ENCODE measurements around the gene TCF7.

The TCF7 gene

DNA sequence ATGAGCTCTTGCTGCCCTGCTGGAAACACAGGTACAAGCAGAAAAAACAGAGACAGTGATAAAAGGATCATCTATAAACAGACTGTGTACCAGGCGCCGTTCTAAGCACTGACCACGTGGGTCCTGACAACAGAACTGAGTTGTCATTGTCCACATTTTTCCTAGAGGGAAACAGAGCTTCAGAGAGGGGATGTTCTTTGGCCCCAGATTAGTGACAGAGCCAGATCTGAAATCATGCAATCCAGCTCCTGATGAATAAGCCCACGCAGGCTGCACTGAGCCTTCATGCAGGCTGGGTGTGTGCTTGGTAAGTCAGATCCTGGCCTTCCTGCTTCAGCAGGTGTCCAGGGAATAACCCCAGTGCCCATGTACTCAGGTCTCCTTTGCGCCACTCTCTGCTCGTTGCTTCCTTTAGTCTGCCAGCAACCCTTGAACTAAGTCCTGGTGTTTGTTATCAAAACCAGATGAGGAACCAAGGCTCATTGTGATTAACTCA is 22.8 kb upstream of the TCF7 start:
- no peak for DNase-seq

DNA sequence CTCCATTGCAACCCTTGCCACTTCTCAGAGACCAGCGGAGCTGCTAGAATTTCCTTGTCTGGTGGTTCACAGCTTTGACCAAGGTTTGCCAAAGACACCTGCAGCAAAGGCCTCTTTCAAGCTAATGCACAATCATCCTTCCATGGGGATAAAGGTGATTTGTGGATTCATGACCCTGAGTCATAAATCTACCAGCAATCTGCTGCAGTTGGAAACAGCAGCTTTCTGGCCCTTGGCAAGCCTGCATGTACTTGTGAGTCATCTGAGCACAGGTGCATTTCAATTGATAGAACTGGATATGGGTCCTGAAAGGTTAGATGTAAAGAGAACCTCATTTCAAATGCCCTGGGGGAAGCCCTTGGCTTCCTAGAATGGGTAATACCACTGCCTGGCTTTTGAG is 21.6 kb upstream of the TCF7 start:
- DNase-seq = peak; percentile 28

DNA sequence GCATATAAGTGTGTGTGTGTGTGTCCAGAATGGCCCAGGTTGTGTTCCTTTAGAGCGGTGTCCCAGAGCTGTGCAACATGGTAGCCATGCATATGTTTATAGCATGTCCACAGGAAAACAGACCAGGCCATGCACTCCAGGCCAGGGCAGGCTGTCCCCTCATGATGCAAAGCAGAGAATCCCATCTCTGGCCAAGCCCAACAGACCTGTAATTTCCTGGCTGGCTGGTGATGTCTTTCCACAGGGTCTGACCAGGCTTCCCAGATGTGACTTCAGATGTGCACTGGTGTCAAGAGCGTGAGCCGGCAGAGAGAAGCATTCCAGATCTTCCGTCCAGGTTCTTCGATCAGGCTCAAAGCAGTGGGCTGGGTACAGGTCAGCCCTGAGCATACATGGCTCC is 21.1 kb upstream of the TCF7 start:
- DNase-seq = no peak

DNA sequence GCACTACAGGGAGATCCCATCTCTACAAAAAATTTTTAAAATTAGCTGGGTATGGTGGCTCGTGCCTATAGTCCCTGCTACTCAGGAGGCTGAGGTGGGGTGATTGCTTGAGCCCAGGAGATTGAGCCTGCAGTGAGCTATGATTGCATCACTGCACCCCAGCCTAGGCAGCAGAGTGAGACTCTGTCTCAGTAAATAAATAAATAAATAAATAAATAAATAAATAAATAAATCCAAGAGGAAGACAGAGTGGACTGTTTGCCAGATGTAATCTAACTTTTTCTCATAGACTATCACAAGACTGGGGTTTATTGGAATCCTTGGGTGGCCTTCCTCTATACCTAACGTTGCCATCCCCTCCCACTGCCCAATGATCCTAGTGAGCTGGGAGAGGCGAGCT is 19.2 kb upstream of the TCF7 start:
- DNase-seq = no peak

DNA sequence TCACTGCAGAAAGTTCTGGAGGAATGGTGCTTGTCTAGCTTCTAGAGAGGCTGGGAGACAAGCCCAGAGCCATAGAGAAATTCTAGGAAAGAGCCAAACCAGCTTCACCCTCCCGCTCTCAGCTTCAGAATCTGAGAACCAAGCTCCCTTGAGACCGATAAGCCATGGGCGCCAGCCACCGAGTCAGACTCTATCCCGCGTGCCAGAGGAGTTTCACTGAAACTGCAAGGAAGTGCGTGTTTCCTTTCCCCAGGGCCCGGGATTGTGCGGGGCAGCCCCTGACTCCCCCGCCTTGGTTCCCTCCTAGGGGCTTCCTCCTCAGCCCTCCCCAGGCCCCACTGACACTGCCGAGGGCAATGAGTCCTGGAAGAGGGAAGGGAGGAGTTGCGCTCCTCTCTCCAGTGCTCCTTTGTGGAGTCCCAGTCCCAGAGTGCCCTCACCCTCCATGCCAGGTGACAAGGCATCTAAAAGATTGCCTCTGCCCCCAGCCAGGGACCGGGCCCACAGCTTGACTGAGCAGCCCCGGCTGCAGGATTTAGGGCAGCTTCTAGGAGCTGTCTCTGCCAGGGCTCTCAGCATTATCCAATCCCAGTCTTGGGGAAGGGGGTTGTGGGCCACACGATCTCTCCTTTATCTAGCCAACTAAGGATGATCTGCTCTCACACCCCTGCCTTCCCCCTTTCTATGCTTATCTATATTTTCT is 18.4 kb upstream of the TCF7 start:
- no peak for DNase-seq

DNA sequence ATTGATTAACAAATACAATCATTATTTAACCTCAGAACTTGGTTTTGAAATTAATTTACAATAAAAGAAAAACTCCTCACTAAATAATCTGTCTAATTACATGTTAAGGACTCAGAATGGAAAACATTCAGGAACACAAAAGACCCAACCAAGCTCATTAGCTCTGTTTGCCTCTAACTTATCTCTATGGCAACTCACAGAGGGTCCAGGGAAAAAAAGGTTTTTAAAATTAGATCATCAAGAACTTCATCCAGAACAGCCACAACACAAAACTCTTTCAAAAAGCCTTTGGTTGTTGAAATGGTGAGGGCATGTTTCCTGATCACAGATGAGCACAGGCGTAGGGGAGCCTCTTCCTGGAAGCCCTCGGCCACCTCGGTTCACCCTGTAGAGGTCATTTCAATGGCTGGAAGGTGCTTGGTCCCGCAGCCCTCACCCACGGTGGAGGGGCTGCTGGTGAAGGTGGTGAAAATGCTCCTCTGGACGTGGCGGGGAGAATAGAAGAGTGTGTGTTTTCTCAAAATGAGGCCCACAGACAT is 17.2 kb upstream of the TCF7 start:
- DNase-seq = no peak

DNA sequence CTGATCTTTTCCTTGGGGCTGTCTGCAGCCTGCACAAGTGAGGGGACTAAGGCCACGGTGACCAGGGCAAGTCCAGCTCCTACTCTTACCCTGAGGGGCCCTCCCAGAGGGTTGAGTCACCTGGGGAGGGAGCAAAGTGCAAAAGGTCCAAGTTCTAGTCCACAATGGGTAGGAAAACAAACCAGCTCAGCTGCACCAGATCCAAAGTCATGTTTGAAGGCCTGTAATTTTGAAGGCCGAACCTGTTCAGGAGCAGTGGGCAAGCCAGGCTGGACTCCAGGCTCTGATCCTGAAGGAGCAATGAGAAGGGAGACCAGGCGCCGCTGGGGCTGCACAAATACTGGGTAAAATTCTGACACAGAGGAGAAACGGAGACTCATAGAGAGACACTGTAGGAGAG is 15.8 kb upstream of the TCF7 start:
- DNase-seq = no peak

DNA sequence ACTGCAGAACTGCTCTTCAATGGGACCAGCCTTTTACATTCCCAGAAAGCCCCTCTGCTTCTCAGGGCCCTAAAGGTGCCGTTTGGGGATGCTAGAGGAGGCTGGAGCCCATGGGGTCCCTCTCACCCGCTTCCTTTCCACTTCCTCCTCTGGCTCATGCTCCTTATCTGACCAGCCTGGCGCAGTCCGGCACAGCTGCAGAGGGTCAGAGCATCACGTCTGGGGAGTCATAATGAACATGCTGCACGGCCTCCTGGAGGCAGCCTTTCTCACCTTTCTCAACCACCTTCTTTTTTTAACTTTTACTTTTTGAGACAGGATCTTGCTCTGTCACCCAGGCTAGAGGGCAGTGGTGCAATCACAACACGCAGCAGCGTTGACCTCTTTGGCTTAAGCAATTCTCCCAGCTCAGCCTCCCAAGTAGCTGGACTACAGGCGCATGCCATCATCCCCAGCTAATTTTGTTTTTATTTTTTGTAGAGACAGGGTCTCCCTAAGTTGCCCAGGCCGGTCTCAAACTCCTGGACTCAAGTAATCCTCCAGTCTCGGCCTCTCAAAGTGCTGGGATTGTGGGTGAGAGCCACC is 15.1 kb upstream of the TCF7 start:
- DNase-seq = no peak

DNA sequence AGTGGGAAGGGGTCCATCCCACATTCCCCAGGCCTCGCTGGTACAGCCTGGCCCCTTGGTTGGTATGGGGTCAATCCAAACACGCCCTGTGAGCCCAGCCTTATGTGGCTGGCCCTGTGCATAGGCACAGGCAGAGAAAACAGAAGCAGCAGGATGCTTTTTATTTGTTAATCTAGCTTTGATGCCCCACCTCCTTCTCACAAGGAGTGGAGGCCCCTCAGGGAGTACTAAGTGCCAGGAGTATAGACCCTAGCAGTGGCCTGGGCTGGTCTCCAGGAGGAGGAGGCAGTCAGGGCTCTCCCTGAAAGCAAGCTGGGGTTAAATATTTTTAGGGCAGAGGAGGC is 14.6 kb upstream of the TCF7 start:
- no peak for DNase-seq

DNA sequence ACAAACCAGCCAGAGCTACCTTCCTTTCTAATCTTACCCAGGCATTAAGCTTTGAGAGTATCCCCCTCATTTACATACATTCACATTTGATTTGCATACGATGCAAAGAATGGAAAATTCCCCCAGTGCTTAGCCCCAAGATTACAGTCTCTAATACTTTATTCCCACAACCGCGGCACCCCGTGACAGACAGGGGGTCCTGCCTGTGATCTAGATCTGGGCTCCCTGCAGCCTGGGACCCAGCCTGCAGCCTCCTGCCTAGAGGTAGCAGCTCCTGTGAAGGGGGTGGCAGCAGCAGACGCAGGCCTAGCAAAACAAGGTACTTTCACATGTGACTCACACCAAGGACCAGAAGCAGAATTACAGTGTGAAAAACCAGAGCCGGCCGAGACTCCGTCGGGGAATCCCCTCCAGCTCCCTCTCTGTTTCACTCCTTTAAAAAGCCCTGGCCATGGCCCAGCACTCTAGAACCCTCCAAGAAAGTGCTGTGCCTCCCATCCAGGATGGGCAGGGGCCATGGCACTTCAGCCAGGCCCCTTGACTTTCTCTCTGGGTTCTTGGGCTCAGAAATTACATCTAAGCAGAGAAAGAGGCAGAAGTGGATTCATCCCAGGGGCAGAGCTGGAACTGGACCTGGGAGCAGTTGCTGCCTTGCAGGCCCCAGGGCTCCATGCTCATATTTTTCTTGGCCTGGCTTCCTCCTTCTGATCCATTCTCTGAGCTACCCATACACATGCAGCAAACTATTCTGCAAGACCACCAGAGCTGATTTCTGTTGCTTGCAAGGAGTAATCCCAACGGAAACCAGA is 14.0 kb upstream of the TCF7 start:
- DNase-seq = no peak

DNA sequence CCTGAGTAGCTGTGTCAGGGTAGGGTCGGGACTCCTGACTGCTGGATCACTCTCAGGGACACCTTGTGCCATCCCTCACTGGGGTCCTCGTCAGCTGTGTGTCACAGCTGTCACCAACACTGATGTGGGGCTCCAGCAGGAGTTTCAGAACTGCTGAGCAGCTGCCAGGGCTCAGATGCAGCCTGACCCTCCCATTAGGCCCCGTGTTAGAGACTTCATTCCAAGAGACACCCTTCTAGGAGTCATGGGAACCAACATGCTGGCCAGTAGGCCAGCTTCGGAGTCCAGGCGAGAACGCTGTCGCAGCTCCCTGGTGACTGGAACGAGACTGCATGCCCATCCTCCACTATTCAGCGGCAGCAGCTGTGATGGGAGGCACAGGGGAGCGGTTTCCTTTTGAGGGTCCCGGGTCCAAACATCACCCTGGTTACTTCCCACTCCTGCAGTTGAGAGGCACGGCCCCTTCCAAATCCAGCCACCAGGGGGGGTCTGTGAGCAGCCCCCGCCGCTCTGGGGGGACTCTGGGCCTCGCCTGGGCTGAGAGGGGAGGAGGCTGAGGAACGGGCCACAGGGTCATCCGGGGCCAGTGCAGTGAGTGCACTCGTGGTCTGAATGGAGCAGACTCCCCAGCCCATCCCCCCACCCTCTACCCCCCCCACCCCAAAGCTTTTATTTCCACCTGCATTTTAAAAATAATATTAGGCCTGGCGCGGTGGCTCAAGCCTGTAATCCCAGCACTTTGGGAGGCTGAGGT is 12.6 kb upstream of the TCF7 start:
- DNase-seq = no peak

DNA sequence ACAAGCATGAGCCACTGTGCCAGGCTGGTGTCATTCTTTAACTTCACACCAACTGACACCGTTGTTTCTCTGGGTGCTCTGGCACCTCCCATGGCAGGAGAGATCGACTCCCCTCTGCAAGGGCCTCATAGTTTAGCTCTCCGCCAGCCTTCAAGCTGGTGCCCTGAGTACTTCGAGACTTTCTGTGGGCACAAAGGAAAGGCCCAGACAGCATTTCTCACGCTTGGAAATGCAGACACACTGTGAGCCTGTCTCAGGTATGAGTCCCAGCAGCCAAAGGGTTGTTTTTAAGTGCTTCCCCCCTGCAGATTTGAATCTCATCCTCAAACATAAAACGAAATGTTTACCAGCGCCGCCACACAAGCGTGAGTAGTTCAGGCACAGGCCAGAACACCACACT is 11.1 kb upstream of the TCF7 start:
- no peak for DNase-seq

DNA sequence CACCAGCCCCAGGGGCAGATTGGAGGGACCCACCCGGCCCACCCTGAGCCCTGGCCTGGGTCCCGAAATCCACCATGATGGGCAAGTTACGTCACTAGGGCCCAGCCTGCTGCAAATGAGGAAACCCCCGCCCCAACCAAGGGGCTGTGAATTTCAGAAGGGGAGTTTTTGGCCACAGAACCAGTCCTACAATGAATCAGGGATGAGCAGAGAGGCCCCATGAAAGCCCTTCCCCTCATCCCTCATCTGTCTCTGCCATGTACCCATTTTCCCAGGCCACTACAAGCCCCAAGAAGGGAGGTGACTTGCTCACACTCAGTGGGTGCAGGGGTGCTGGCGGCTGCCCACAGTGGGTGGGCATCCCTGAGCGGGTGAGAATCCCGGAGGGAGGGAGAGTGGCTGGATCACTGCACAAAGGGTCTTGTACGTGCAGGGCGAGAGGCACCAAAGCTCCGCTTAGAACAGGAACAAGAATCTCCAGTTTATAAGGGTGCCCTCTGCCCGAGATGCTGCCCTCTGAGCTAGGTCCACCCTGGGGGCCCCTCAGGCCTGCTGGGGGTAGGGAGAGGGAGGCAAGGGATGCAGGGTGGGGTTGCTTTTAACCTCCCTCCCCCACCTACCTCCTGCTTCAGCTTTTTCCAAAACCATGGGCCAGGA is 10.4 kb upstream of the TCF7 start:
- DNase-seq = no peak

DNA sequence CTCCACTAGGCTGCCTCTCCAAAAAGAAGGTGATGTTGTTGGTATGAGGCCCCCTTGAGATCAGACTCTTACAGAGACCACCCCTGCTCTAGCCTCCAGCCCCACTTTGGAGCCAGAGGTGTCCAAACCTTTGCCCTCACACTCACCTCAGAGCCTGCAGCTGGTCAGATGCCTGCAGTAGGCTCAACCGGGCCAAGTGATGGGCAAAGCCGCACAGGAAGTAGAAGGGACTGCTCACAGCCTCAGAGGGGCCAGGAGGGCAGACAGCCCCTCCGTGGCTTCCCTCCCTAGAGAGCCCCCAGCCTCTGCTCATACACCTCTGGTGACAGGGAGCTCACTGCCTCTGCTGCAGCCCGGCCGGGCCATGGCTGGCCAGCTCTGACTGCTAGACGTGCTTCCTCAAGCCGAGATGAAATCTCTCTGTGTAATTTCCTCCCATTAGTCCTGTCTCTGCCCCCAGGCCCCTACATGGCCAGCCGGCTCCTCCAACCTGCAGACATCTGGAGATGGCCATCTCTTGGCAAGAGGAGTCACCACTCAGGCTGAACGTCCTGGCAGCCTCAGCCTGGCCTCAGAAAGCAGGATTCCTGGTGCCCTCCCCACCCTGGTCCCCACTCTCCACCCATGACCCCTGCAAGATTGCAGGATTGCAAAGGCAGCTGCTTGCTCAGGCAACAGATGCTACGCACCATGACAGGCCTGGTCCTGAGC is 7.3 kb upstream of the TCF7 start:
- DNase-seq = no peak

DNA sequence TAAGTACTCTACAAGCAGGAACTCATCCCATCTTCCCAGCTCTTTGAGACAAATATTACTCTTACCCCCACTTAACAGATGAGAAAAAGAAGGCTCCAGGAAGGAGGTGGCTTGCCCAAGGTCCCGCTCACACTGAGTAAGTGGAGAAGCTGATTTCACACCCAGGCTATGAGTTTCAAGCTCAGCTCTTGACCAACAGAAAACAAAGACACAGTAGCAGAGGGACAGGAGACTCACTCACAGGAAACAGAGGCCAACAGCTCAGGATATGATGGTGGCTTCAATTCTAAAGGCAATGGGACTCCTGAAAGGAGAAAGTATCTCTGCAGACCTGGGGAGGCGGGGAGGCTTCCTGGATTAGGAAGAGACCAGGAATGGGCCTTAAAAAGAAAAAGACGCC is 6.7 kb upstream of the TCF7 start:
- DNase-seq = no peak

DNA sequence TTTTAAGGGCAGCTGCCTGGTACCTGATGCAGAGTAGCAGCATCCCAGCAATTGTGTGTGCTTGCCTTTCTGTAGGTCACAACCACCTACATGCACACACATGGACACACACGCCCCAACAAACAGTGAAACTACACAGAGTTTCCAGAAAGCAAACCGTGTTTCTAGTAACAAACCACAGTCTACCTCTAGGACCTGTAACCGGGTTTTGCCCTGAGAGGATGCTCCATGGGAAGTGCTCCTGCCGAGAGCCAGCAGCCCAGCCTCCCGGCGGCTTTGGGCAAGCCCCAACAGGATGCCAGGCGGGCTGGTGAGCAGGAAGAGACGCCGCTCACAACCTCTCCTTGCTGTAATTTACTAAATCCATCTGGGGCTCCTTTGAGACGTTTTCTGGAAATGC is 4.1 kb upstream of the TCF7 start:
- no peak for DNase-seq

DNA sequence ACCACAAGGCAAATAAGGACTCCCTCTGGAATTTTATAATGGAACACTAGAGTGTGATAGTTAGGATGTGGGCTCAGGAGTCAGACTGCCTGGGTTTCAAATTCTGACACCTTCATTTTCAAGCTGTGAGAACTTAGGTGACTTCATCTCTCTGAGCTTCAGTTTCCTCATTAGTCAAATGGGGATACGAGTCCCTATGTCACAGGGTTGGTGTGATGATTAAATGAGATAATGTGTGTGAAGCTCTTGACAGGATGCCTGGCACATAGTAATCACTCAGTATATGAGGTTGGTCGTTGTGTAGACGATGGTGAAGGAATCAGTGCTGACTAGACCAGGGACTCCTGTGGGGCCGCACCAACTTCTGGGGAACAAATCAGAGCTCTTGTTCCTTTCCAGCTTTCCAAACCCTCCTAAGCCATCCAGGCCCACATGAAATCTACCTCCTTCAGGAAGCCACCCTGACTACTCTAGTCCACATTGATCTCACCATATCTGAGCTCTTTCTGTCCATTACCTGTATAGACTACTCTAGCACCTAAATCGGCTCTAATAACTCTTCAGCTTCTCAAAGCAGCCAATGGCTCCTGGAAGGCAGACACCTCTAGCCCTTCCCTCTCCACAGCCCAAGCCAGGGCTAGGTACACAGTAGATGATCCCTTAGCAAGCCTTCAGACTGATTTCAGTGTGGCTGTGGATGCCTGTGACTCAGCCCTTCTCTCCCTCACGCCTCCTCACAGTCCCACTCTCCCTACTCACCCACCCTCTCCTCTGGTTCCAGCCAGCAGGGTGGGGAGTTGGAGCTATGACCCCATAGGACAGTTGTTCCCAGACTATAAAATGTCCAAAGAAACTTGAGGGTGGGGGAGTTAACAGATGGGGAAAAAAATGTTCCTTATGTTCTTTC is 2.5 kb upstream of the TCF7 start:
- no peak for DNase-seq

DNA sequence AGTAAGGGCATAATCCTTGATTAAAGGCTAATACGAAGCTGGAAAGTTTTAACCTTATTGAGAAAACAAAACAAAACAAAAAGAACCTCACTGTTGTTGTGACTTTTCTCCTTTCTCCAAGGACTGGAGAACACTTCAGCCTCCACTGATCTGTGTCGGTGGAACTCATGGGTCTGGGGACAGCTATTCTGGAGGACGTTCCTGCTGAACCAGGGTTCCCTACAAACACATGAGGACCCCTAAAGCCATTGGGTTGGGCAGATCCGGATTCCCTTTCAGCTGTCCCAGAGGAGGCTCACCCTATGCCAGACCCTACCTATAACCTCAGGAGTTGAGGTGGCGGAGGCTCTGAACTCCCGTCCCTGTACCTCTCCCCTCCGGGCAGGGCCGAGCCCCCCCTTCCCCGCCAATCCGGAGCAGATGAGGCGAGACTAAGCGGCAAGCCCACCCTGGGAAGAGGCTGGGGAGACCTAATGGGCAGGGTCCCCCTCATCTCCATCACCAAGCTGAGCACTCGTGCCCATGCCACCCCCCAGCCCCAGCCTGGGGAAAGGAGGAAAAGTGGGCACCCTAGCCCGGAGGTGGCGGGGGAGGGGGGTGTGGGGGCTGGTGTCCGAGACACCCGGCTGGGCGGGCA is 1.6 kb upstream of the TCF7 start:
- DNase-seq = no peak

DNA sequence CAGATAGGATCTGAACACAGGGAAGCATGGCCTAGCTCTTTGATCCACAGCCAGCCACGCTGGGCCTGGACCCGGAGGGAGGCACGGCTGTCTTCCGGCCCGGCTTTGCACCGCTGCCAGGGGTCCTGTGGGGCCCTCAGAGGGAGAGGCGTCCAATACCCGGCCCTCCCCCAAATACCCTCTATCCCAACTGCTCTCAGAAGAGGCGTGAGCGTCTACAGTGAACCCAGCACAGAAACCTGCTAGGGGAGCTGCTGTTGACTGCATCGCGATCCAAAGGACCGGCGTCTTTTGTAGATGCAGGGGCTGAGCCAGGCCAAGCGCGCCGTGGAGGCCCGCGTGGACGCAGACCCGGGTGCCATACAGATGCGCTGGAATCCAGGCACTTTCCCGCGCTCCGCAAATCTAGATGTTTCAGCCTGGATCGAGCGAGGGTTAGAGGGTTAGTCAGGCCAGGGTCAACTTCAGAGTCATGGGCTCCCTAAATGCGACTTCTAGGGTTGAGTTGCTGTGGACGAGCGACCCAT is 1.1 kb upstream of the TCF7 start:
- DNase-seq = no peak
